Esophagus squamous epithelium (tissue), 4 donors: Measurements from ENCODE around the gene FEZF1.

Experiments
- POLR2A ChIP-seq, 4 donors: fragments of 450-650 bp; IDR thresholded peaks; one replicate each; pipeline ENCODE4 v1.6.1; 2017; ENCODE audit warnings: antibody characterized with exemption in 4 of 4, mild to moderate bottlenecking in 4 of 4, moderate library complexity in 3 of 4
- TF ChIP-seq, protein P1 (sequence below), 6 experiments: fragments of 450-650 bp in 4 of 6; fragments of 200-600 bp in 2 of 6; sonication (generic) in 2 of 6; IDR thresholded peaks; one replicate each; pipeline ENCODE4 v1.5.1; 2016 to 2019; ENCODE audit warnings: antibody characterized with exemption in 6 of 6, mild to moderate bottlenecking in 4 of 6, moderate library complexity in 4 of 6

DNA sequence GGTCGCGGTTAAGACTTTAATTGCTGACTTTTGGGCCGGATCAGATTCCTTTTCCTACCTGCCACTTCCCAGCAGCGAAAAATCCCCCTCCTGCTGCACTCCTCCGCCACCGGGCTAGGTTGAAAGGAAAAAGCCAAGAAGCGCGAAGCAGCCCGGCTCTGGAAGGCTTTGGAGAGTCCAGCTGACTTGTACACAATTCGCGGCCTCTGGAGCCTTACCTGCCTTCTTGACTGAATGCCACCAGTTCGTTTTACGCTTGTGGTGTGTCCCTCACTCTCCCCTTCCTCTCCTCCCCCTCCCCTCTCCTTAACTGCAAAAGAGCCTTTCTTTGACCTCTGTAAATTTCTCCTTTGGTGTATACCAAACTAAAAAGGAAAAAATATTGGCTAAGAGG lies 2.7 kb upstream of the FEZF1 start:
- TF ChIP-seq, protein P1, sequence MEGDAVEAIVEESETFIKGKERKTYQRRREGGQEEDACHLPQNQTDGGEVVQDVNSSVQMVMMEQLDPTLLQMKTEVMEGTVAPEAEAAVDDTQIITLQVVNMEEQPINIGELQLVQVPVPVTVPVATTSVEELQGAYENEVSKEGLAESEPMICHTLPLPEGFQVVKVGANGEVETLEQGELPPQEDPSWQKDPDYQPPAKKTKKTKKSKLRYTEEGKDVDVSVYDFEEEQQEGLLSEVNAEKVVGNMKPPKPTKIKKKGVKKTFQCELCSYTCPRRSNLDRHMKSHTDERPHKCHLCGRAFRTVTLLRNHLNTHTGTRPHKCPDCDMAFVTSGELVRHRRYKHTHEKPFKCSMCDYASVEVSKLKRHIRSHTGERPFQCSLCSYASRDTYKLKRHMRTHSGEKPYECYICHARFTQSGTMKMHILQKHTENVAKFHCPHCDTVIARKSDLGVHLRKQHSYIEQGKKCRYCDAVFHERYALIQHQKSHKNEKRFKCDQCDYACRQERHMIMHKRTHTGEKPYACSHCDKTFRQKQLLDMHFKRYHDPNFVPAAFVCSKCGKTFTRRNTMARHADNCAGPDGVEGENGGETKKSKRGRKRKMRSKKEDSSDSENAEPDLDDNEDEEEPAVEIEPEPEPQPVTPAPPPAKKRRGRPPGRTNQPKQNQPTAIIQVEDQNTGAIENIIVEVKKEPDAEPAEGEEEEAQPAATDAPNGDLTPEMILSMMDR (IDR thresholded peaks at IDR 0.05) = no peak
- no peak for TF ChIP-seq POLR2A (IDR thresholded peaks at IDR 0.05)
